Stimulated activated CD4-positive, alpha-beta T cell treated with anti-CD3 and anti-CD28 coated beads, Interleukin-4, amount 100 ng/mL, for 48 hours (primary cell): ENCODE data around the gene HAUS6.
A peak's percentile ranks its signal among the peaks of the same experiment; 100 is the strongest.
"Not testable (repeated sequence)": the region's sequence is repeated elsewhere in the genome, so short reads cannot be mapped to it uniquely, and the experiment has no call there.

Source experiments
- DNase-seq, 2 donors: peaks; one replicate each; pipeline ENCODE4 v3.0.0-alpha.2; 2020; ENCODE audit warnings: low read depth in 2 of 2

HAUS6 gene, protein sequence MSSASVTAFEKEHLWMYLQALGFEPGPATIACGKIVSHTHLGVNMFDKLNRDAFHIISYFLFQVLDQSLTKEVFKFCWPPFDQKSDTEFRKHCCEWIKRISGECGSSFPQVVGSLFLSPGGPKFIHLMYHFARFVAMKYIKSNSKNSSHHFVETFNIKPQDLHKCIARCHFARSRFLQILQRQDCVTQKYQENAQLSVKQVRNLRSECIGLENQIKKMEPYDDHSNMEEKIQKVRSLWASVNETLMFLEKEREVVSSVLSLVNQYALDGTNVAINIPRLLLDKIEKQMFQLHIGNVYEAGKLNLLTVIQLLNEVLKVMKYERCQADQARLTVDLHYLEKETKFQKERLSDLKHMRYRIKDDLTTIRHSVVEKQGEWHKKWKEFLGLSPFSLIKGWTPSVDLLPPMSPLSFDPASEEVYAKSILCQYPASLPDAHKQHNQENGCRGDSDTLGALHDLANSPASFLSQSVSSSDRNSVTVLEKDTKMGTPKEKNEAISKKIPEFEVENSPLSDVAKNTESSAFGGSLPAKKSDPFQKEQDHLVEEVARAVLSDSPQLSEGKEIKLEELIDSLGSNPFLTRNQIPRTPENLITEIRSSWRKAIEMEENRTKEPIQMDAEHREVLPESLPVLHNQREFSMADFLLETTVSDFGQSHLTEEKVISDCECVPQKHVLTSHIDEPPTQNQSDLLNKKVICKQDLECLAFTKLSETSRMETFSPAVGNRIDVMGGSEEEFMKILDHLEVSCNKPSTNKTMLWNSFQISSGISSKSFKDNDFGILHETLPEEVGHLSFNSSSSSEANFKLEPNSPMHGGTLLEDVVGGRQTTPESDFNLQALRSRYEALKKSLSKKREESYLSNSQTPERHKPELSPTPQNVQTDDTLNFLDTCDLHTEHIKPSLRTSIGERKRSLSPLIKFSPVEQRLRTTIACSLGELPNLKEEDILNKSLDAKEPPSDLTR

DNA sequence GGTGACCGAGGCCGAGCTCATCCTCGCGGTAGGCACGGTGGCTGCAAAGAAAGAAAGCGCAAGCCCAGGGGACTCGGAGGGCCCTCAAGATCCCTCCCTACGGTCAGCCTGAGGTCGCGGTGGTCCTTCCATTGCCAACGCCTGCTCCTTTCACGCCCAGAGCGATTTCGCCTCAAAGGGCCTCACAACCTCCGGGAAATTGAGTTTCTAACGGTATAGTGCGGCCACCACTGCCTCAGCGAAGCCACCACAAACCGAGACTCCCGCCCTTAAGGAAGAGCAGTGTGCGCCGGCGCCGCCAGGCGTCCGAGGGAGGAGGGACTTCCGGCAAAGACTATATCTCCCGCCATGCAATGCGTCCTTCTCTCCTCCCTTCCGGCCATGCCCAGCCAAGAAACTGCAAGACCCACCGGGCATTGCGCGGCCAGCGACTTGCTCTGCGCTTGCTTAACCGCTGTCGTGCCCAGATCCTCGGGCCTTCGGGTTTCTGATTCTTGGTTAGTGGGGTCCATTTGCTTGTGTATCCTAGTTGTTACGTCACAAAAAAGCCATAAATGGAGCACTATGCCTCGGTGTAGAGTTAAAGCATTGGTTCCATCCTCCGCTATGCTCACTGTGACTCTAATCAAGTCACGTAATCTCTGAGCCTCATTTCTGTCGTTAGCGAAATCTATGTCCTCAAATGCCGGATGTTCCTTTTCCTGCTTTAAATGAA lies at the start of gene HAUS6:
TSS of gene HAUS6 (minus strand) at position 274 of the 715 bp plus-strand sequence. CDS start at position 21, 253 bp downstream.
- peak; percentile 64 to 93 for DNase-seq

DNA sequence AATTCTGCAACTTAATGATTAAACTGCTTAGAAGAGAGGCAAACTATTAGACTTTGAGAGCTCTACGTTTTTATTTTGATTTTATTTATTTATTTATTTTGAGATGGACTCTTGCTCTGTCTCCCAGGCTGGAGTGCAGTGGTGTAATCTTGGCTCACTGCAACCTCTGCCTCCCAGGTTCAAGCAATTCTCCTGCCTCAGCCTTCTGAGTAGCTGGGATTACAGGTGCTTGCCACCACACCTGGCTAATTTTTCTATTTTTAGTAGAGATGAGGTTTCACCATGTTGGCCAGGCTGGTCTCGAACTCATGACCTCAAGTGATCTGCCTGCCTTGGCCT lies 49.4 kb upstream of the HAUS6 start:
- DNase-seq = not testable (repeated sequence)

DNA sequence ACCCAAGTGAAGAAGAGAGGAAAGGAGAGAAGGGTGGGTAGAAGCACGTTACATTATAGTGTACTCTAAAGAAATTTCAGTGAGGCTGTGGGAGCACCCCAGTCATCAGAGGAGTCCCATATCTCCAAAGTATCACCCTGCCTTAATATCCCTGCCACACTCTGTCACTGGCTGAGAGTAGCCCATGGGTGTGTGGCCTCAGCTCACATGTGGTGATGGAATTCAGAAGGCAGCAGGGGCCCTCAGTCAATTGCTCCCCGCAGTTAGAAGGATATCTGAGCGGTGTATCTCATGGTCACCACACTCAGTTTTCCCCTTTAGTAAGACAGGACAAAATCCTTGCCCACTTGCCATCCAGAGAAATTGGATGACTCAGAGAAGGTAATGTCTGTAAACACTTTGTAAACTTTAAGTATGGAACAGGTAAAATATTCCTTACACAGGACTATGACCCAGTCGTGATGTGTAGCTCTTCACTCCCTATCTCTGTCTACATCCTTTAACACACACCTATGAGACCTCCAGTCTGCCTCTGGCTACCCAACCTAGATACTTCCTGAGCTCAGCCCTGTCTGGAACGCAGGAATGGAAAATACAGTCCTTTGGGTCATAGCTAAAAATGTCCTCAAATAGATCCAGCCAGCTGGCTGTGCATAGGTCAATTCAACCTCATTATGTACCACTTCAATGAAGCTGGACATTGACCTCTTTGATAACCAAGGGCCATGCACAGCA lies 48.9 kb upstream of the HAUS6 start:
- no peak for DNase-seq

DNA sequence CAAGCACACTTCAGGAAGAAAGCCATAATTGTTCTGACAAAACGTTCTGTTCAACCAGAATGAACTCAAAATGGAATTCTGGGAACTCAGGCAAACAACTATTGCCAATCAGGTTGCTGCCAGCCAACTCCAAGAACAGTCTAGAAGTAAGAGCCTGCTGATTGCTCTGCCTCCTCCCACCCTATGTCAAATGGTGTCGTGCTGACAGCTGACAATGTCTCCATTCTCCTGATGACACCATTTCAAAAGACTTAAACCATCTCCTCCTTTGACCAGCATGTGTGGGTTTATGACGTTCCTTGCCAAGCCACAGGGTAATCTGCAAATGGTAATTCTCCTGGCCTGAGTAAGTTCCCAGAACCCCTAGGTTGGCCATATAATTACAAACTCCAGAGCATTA lies 46.5 kb upstream of the HAUS6 start:
- no peak for DNase-seq

DNA sequence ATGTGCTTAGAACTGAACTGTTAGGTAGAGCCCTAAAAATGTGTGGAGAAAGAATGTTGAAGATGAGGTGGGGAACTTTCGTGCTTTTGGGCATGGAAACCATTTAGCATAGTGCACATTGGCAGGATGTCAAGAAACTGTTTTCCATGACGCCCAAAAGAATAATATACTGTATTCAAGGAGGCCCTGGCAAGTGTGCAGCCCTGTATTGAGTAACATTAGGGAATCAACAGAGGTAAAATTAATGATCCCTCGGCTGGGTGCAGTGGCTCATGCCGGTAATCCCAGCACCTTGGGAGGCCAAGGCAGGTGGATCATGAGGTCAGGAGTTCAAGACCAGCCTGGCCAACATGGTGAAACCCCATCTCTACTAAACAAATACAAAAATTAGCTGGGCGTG lies 45.5 kb upstream of the HAUS6 start:
- DNase-seq = no peak

DNA sequence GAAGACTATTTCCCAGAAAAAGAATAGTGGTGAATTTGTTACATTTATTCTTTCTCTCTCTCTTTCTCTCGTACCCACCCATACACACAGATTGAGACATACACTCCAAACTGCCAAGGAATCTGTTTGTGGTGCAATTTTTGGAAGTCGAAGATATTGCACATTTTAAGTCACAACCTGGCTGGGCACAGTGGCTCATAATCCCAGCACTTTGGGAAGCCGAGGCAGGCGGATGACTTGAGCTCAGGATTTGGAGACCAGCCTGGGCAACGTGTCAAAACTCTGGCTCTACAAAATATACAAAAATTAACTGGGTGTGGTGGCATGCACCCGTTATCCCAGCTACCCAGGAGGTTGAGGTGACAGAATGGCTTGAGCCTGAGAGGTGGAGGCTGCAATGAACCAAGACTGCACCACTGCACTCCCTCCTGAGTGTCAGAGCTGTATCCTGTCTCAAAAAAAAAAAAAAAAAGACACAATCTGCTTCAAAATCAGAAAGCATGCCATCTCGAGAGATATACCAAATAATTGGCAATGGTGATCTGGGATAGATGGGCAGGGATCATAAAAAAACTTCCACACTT lies 43.8 kb upstream of the HAUS6 start:
- no peak for DNase-seq

DNA sequence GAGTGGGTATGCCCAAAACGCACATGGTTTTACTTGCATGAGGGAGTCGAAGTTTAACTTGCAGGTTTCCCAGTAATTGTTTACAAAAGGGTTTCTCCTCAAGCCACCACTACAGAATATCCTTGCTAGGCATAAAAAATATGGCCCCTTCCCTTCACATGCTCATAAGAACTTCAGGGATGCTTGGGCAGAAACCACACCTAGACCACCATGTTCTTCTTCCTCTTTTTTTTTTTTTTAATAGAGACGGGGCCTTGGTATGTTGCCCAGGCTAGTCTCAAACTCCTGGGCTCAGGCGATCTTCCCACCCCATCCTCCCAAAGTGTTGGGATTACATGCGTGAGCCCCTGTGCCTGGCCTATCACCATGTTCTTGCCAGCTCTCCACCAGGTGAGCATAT lies 43.2 kb upstream of the HAUS6 start:
- DNase-seq = no peak

DNA sequence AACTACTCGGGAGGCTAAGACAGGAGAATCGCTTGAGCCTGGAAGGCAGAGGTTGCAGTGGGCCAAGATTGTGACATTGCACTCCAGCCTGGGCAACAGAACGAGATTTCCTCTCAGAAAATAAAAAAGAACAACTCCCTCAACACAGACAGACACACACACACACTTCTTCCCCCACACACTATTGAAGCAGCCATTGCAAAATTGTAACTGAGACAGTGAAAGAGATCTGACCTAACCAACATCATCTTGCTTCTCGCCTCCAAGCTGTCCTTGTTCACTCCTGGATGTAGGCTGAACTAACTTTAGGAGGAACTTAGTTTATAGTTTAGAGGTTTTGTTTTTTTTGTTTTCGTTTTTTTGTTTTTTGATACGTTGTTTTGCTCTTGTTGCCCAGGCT lies 37.6 kb upstream of the HAUS6 start:
- no peak for DNase-seq

DNA sequence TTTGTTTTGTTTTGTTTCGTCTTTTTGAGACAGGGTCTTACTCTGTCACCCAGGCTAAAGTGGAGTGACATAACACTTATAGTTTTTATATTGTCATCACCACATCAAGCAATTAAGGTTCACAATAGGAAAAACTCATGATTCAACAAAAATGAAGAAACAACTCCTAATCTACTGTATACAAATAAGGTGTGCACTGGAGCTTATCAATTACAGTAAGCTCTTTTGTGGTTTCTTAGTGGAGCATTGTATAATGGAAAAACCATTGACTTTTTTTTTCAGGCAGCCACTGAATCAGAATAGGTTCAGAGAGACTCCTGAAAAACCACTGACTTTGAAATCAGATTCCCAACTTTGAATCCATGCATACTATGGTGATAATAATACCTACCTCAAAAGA lies 35.4 kb upstream of the HAUS6 start:
- no peak for DNase-seq

DNA sequence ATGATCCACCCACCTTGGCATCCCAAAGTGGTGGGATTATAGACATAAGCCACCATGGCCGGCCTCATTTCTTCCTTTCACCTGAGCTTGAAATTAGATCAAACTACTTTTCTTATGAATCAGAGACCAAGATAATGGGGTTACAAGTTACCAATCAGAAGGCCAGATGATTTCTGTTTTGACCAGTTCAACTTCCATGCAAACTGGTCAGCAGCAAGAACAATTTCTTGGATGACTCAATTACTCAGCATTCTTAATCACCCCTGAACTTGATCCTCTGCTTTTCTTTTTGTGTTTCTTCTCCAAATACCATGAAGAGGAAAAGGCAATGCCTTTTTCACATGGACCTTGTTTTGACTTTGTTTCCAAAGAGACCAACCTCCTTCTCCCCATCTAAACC lies 34.6 kb upstream of the HAUS6 start:
- no peak for DNase-seq

DNA sequence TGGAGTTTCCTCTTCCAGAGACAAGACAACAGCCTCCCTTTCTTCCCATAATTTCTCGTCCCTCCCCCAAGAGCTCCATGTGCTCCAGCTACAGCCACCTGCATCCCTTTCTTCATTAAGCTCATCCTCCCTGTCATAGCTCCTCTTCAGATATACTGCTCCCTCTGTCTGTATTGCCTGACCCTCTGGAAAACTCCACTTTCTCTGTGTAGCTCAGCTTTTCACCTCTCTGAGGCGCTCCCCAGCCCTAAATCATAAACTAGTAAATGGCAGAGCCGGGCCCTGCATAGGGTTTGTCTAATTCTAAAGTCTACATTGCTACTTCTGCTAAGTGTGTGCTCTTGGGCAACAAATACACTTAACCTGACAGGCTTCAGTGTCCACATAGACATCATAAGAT lies 33.4 kb upstream of the HAUS6 start:
- DNase-seq = no peak

DNA sequence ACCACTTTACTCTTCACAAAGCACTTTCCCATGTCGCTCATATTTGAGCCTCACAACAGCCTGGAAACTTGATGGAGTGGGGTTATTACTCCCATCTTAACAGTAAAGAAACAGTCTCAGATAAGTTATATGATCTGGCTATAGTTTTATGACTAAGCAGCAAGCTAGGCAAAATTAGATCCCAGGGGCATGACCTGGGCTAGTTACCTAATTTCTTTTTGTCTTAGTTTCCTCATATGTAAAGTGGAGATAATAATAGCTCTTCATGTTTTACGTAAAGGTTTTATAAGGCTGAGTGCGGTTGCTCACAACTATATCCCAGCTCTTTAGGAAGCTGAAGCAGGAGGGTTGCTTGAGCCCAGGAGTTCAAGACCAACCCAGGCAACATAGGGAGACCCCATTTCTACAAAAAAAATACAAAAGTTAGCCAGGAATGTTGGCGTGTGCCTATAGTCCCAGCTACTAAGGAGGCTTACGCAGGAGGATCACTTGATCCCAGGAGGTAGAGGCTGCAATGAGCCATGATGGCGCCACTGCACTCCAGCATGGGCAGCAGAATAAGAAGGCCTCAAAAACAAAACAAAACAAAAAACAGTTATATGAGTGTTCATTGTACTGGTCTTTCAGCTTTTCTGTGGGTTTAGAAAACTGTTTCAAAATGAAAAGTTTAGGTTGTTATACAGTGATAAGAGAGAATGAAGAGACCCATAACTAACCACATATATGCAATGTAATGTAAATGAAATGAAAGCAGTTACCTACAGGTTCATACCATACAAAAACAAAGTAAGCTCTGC lies 31.0 kb upstream of the HAUS6 start:
- DNase-seq = no peak

DNA sequence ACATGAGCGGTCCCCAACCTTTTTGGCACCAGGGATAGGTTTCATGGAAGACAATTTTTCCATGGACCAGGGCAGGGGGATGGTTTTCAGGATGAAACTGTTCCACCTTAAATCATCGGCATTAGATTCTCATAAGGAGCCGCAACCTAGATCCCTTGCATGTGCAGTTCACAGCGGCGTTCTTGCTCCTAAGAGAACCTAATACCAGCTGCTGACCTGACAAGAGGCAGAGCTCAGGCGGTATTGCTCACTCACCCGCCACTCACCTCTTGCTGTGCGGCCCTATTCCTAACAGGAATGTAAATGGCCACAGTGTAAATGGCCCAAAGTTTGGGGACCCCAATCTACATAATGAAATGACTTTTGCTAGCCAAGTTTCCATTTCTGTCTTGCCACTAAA lies 27.7 kb upstream of the HAUS6 start:
- no peak for DNase-seq

DNA sequence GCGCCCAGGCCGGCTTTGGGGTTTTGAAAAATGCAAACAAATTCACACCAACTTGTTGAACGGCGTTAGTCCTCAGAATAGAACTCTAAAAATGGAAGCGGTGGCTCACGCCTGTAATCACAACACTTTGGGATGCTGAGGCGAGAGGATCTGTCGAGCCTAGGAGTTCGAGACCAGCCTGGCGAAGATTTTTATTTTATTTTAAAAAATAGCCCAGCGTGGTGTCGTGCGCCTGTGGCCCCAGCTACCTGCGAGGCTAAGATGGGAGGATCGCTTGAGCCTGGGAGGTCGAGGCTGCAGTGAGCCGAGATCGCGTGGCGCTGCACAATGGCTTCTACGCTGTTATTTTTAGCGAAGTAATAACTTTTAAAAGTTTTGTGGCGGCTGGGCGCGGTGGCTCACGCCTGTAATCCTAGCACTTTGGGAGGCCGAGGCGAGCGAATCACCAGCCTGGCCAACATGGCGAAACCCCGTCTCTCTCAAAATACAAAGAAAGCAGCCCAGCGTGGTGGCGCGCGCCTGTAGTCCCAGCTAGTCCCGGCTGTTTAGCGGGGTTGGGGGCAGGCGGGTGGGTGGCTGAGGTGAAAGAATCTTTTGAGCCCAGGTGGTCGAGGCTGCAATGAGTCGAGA lies 25.3 kb upstream of the HAUS6 start:
- DNase-seq = peak; percentile 2 to 16

DNA sequence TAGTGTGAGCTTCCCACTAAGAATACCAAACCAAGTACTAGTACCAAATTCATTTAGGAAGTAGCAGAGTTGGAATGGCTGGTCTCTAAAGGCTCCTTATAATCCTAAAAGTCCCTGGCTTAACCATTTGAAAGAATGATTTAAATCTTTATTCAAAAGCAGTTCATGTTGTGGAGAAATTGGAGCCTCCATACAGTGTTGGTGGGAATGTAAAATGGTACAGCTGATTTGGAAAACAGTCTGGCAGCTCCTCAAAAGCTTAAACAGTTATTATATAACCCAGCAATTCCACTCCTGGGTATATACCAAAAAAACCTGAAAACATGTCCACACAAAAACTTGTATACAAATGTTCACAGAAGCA lies 21.7 kb upstream of the HAUS6 start:
- DNase-seq = no peak

DNA sequence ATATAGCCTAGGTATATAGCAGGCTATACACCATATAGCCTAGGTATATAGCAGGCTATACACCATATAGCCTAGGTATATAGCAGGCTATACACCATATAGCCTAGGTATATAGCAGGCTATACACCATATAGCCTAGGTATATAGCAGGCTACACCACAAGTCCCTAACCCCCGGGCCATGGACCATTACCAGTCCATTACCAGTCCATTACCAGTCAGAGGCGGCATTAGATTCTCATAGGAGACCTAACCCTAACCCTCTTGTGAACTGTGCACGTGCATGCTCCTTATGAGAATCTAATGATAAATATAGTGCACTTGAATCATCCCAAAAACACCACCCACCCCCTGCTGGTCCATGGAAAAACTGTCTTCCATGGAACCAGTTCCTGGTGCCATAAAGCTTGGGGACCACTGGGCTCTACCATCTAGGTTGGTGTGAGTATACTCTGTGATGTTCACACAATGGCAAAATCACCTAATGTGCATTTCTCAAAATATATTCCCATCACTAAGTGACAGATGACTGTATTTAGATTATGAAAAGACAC lies 19.9 kb upstream of the HAUS6 start:
- no peak for DNase-seq

DNA sequence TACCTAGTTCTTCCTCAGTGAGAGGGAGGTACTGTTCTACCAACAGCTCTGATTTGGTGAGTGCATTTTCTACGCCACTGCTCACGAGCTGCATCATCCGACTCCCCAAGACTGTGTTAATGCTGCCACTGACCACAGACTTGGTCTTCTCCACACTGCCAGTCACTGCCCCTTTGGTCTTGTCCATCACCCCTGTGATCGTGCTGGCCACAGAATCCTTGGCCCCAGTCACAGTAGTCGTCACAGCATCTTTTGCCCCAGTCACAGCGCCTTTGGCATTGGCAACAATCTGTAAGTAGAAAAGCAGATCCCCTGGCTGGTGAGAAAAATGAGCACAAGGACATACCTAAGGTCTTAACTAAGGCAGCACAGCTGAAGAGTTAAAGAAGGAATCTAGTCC lies 18.2 kb upstream of the HAUS6 start:
- DNase-seq = no peak

DNA sequence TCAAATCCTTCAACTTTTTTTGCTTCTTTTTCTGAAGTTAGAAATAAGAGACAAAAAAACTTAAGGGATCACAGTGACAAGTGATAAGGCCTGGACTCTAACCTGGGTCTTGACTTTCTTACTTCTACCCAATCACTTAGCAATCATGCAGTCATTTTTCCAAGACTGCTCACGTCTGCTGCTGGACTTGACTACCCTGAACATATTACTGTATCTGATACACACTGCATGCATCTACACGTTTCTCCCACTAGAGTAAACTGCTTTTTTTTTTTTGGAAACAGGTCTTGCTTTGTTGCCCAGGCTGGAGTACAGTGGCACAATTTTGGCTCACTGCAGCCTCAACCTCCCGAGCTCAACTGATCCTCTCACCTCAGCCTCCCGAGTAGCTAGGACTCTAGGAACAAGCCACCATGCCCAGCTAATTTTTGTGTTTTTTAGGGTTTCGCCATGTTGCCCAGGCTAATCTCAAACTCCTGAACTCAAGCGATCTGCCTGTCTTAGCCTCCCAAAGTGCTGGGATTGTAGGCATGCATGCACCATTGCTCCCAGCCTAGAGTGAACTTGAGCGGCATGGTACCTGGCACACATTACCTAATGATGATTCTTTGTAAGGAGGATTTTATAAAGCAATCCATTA lies 17.2 kb upstream of the HAUS6 start:
- DNase-seq = no peak

DNA sequence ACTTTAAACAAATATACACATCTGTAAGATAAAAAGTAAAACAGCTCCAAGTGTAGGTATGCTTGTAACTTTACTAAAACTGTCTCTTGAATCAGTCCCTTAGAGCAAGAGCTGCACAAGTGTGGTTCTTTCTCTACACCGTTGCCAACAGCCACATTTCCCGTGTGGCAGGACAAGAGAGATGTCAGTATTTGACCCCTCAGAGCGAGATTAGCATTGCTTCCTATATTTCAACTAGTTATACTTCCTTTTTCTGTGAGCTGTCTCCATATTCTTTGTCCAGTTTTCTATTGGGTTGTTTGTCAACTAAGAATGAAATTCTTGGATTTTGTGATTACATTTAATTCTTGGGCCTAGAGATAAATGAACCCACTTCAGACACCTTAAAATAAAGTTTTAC lies 16.5 kb upstream of the HAUS6 start:
- DNase-seq = no peak
